C4-2B (cell line): ENCODE results near the gene CCDC186.

Experiments
- ZFX ChIP-seq: fragments of 450-650 bp; IDR thresholded peaks from 2 replicates; pipeline ENCODE4 v1.6.1; 2017
- TF ChIP-seq, protein P1 (sequence below): fragments of 450-650 bp; conservative IDR thresholded peaks from 2 replicates; pipeline ENCODE4 v1.5.1; 2017; ENCODE audit warnings: mild to moderate bottlenecking

DNA sequence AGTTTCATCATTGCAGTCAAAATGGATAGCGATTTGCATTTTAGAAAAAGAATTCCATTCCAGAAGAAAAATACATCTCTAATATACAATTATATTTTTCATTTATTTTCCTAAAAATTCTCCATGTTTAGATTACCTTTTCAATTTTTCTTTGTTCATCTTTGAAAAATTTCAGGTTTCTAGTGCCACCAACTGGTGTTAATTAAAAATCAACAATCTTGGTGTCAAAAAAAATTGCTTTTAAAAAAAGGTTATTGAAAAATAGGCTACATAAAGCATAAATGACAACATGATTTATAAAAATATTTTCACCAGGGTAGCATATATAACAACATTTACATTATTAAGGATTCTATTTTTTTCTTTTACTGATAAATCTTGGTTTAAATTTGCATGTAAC lies 53.0 kb downstream of the CCDC186 start:
- TF ChIP-seq, protein P1, sequence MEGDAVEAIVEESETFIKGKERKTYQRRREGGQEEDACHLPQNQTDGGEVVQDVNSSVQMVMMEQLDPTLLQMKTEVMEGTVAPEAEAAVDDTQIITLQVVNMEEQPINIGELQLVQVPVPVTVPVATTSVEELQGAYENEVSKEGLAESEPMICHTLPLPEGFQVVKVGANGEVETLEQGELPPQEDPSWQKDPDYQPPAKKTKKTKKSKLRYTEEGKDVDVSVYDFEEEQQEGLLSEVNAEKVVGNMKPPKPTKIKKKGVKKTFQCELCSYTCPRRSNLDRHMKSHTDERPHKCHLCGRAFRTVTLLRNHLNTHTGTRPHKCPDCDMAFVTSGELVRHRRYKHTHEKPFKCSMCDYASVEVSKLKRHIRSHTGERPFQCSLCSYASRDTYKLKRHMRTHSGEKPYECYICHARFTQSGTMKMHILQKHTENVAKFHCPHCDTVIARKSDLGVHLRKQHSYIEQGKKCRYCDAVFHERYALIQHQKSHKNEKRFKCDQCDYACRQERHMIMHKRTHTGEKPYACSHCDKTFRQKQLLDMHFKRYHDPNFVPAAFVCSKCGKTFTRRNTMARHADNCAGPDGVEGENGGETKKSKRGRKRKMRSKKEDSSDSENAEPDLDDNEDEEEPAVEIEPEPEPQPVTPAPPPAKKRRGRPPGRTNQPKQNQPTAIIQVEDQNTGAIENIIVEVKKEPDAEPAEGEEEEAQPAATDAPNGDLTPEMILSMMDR: peak; percentile 31
- TF ChIP-seq ZFX: no peak
